ENCODE data around the gene FREM2. TPM values are rescaled to one million over a fixed set of nuclear protein-coding genes. Genes with fewer than 3 reads are reported as not detected.

The FREM2 gene
- total and polyA plus RNA-seq, 2 experiments from 2014 or later: 2.4 to 29.8 TPM

DNA sequence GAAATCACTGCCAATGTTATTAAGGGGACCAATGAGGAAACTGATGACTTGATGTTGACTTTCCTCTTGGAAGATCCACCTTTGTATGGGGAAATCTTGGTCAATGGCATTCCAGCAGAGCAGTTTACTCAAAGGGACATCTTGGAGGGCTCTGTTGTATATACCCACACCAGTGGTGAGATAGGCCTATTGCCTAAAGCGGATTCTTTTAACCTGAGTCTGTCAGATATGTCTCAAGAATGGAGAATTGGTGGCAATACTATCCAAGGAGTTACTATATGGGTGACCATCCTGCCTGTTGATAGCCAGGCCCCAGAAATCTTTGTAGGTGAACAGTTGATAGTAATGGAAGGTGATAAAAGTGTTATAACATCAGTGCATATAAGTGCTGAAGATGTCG lies 3.4 kb downstream of the FREM2 start:
- no peaks in the 10 kb centered on the region for H3K9me2 ChIP-seq (ENCODE audit: insufficient read depth)
- no peak overlapping the region for H2AFZ ChIP-seq
- no peak overlapping the region for H3K4me2 ChIP-seq
- H3K4me3 Mint-ChIP-seq: no peak overlapping the region
- H3K4me1 ChIP-seq (ENCODE audit: insufficient read depth): peaks cover 11% of the 10 kb centered on the region
- H3K4me1 Mint-ChIP-seq: peaks cover 21% of the 10 kb centered on the region
- H3K36me3 ChIP-seq (ENCODE audit: insufficient read depth): no peaks in the 10 kb centered on the region
- peaks cover 17% of the 10 kb centered on the region for H3K27me3 ChIP-seq (ENCODE audit: insufficient read depth)
- H3F3A ChIP-seq (replicated peaks; ENCODE audit: low read depth): no peaks in the 10 kb centered on the region
- no peak overlapping the region for H3K4me3 ChIP-seq
- no peak for TF ChIP-seq ZNF331 (CRISPR knock-in tag; IDR thresholded peaks at IDR 0.05; ENCODE audit: low read depth)
- TF ChIP-seq, protein P1, sequence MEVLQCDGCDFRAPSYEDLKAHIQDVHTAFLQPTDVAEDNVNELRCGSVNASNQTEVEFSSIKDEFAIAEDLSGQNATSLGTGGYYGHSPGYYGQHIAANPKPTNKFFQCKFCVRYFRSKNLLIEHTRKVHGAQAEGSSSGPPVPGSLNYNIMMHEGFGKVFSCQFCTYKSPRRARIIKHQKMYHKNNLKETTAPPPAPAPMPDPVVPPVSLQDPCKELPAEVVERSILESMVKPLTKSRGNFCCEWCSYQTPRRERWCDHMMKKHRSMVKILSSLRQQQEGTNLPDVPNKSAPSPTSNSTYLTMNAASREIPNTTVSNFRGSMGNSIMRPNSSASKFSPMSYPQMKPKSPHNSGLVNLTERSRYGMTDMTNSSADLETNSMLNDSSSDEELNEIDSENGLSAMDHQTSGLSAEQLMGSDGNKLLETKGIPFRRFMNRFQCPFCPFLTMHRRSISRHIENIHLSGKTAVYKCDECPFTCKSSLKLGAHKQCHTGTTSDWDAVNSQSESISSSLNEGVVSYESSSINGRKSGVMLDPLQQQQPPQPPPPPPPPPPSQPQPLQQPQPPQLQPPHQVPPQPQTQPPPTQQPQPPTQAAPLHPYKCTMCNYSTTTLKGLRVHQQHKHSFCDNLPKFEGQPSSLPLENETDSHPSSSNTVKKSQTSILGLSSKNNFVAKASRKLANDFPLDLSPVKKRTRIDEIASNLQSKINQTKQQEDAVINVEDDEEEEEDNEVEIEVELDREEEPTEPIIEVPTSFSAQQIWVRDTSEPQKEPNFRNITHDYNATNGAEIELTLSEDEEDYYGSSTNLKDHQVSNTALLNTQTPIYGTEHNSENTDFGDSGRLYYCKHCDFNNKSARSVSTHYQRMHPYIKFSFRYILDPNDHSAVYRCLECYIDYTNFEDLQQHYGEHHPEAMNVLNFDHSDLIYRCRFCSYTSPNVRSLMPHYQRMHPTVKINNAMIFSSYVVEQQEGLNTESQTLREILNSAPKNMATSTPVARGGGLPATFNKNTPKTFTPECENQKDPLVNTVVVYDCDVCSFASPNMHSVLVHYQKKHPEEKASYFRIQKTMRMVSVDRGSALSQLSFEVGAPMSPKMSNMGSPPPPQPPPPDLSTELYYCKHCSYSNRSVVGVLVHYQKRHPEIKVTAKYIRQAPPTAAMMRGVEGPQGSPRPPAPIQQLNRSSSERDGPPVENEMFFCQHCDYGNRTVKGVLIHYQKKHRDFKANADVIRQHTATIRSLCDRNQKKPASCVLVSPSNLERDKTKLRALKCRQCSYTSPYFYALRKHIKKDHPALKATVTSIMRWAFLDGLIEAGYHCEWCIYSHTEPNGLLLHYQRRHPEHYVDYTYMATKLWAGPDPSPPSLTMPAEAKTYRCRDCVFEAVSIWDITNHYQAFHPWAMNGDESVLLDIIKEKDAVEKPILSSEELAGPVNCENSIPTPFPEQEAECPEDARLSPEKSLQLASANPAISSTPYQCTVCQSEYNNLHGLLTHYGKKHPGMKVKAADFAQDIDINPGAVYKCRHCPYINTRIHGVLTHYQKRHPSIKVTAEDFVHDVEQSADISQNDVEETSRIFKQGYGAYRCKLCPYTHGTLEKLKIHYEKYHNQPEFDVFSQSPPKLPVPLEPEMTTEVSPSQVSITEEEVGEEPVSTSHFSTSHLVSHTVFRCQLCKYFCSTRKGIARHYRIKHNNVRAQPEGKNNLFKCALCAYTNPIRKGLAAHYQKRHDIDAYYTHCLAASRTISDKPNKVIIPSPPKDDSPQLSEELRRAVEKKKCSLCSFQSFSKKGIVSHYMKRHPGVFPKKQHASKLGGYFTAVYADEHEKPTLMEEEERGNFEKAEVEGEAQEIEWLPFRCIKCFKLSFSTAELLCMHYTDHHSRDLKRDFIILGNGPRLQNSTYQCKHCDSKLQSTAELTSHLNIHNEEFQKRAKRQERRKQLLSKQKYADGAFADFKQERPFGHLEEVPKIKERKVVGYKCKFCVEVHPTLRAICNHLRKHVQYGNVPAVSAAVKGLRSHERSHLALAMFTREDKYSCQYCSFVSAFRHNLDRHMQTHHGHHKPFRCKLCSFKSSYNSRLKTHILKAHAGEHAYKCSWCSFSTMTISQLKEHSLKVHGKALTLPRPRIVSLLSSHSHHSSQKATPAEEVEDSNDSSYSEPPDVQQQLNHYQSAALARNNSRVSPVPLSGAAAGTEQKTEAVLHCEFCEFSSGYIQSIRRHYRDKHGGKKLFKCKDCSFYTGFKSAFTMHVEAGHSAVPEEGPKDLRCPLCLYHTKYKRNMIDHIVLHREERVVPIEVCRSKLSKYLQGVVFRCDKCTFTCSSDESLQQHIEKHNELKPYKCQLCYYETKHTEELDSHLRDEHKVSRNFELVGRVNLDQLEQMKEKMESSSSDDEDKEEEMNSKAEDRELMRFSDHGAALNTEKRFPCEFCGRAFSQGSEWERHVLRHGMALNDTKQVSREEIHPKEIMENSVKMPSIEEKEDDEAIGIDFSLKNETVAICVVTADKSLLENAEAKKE (CRISPR knock-in tag; IDR thresholded peaks at IDR 0.05): no peak
- no peak for TF ChIP-seq EZH2phosphoT487 (IDR thresholded peaks at IDR 0.05; ENCODE audit: unreplicated experiment)
- no peak for TF ChIP-seq ZNF114 (CRISPR knock-in tag; IDR thresholded peaks at IDR 0.05)
- TF ChIP-seq, protein P2, sequence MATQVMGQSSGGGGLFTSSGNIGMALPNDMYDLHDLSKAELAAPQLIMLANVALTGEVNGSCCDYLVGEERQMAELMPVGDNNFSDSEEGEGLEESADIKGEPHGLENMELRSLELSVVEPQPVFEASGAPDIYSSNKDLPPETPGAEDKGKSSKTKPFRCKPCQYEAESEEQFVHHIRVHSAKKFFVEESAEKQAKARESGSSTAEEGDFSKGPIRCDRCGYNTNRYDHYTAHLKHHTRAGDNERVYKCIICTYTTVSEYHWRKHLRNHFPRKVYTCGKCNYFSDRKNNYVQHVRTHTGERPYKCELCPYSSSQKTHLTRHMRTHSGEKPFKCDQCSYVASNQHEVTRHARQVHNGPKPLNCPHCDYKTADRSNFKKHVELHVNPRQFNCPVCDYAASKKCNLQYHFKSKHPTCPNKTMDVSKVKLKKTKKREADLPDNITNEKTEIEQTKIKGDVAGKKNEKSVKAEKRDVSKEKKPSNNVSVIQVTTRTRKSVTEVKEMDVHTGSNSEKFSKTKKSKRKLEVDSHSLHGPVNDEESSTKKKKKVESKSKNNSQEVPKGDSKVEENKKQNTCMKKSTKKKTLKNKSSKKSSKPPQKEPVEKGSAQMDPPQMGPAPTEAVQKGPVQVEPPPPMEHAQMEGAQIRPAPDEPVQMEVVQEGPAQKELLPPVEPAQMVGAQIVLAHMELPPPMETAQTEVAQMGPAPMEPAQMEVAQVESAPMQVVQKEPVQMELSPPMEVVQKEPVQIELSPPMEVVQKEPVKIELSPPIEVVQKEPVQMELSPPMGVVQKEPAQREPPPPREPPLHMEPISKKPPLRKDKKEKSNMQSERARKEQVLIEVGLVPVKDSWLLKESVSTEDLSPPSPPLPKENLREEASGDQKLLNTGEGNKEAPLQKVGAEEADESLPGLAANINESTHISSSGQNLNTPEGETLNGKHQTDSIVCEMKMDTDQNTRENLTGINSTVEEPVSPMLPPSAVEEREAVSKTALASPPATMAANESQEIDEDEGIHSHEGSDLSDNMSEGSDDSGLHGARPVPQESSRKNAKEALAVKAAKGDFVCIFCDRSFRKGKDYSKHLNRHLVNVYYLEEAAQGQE (IDR thresholded peaks at IDR 0.05; ENCODE audit: unreplicated experiment): no peak
- ATAC-seq (no peak), DNase-seq (ENCODE audit: low spot score) (no peak)
- no peak overlapping the region for H3K27ac ChIP-seq (ENCODE audit: low read depth)
- H4K20me1 ChIP-seq (replicated peaks; ENCODE audit: insufficient read depth): 0 out of 2 replicates have a peak, but pooled peaks cover 3% of the 10 kb centered on the region
- H3K27me3 Mint-ChIP-seq (ENCODE audit: insufficient read depth, low read depth, poor library complexity): peaks cover 14% of the 10 kb centered on the region
- H3K79me2 ChIP-seq (replicated peaks; ENCODE audit: insufficient read depth): peaks cover 6% of the 10 kb centered on the region; the same call in 1 of the 2 replicates
- peaks cover 16% of the 10 kb centered on the region; the same call in 2 of the 3 replicates for H3K9me3 Mint-ChIP-seq
- H3K27ac Mint-ChIP-seq: no peak overlapping the region
- H3K36me3 Mint-ChIP-seq (ENCODE audit: low read depth): peaks cover 48% of the 10 kb centered on the region

Data from GM23338 (cell line).